ENCODE measurements around the gene ITPKC.

Gene ITPKC

GRCh38 chr19:40702337-40703012 lies 14.4 kb upstream of the ITPKC start:
- Histone ChIP-seq H3K27ac (ENCODE audit: low read depth, low read length) (no peak overlapping the region), H3K36me3 (ENCODE audit: control insufficient read depth, insufficient read depth, low read length) (peaks cover 61% of the 10 kb centered on the region), H3K4me3 (ENCODE audit: low read depth, low read length) (no peak overlapping the region), H3K4me1 (ENCODE audit: control insufficient read depth, insufficient read depth, low read length) (no peaks in the 10 kb centered on the region; the same call in 1 of the 2 replicates), H3K9me3 (ENCODE audit: control insufficient read depth, insufficient read depth, low read length) (no peaks in the 10 kb centered on the region), H3K9ac (ENCODE audit: low read depth, low read length) (no peak overlapping the region), H3K27me3 (ENCODE audit: control insufficient read depth, insufficient read depth, low read length) (no peaks in the 10 kb centered on the region)

- no peaks in the 10 kb centered on the region; the same call in 1 of the 2 replicates for H3K4me1 ChIP-seq (ENCODE audit: control insufficient read depth, insufficient read depth, low read length)
- no peak overlapping the region for H3K9ac ChIP-seq (ENCODE audit: low read depth, low read length)
- no peak overlapping the region for H3K27ac ChIP-seq (ENCODE audit: low read depth, low read length)
- no peaks in the 10 kb centered on the region for H3K9me3 ChIP-seq (ENCODE audit: control insufficient read depth, insufficient read depth, low read length)
- no peaks in the 10 kb centered on the region for H3K27me3 ChIP-seq (ENCODE audit: control insufficient read depth, insufficient read depth, low read length)
- peaks cover 68% of the 10 kb centered on the region for H3K36me3 ChIP-seq (ENCODE audit: control insufficient read depth, insufficient read depth, low read length)
- no peak overlapping the region for H3K4me3 ChIP-seq (ENCODE audit: low read depth, low read length)
These were observed 13.7 kb upstream of the ITPKC start for GRCh38 chr19:40703029-40703755.

- Histone ChIP-seq H3K9ac (ENCODE audit: low read depth, low read length) (no peak overlapping the region), H3K9me3 (ENCODE audit: control insufficient read depth, insufficient read depth, low read length) (no peaks in the 10 kb centered on the region), H3K27ac (ENCODE audit: low read depth, low read length) (no peak overlapping the region), H3K4me1 (ENCODE audit: control insufficient read depth, insufficient read depth, low read length) (no peaks in the 10 kb centered on the region; the same call in 1 of the 2 replicates), H3K27me3 (ENCODE audit: control insufficient read depth, insufficient read depth, low read length) (no peaks in the 10 kb centered on the region), H3K36me3 (ENCODE audit: control insufficient read depth, insufficient read depth, low read length) (peaks cover 77% of the 10 kb centered on the region), H3K4me3 (ENCODE audit: low read depth, low read length) (no peak overlapping the region)
These were observed 12.2 kb upstream of the ITPKC start for GRCh38 chr19:40704491-40705361.

- no peak overlapping the region for H3K27ac ChIP-seq (ENCODE audit: low read depth, low read length)
- peaks cover 75% of the 10 kb centered on the region for H3K36me3 ChIP-seq (ENCODE audit: control insufficient read depth, insufficient read depth, low read length)
- no peak overlapping the region for H3K9ac ChIP-seq (ENCODE audit: low read depth, low read length)
- no peak overlapping the region for H3K4me3 ChIP-seq (ENCODE audit: low read depth, low read length)
- H3K9me3 ChIP-seq (ENCODE audit: control insufficient read depth, insufficient read depth, low read length), result no peaks in the 10 kb centered on the region
- H3K4me1 ChIP-seq (ENCODE audit: control insufficient read depth, insufficient read depth, low read length), result no peaks in the 10 kb centered on the region; the same call in 1 of the 2 replicates
- H3K27me3 ChIP-seq (ENCODE audit: control insufficient read depth, insufficient read depth, low read length), result no peaks in the 10 kb centered on the region
These were observed 11.6 kb upstream of the ITPKC start for GRCh38 chr19:40705362-40705651.

- Histone ChIP-seq H3K4me3 (ENCODE audit: low read depth, low read length) (no peak overlapping the region), H3K27me3 (ENCODE audit: control insufficient read depth, insufficient read depth, low read length) (no peaks in the 10 kb centered on the region), H3K9ac (ENCODE audit: low read depth, low read length) (no peak overlapping the region), H3K4me1 (ENCODE audit: control insufficient read depth, insufficient read depth, low read length) (no peaks in the 10 kb centered on the region; the same call in 1 of the 2 replicates), H3K9me3 (ENCODE audit: control insufficient read depth, insufficient read depth, low read length) (no peaks in the 10 kb centered on the region), H3K36me3 (ENCODE audit: control insufficient read depth, insufficient read depth, low read length) (peaks cover 72% of the 10 kb centered on the region), H3K27ac (ENCODE audit: low read depth, low read length) (no peak overlapping the region)
These were observed 10.8 kb upstream of the ITPKC start for GRCh38 chr19:40705950-40706619.

- Histone ChIP-seq H3K4me3 (ENCODE audit: low read depth, low read length) (no peak overlapping the region), H3K4me1 (ENCODE audit: control insufficient read depth, insufficient read depth, low read length) (no peaks in the 10 kb centered on the region; the same call in 1 of the 2 replicates), H3K9ac (ENCODE audit: low read depth, low read length) (no peak overlapping the region), H3K36me3 (ENCODE audit: control insufficient read depth, insufficient read depth, low read length) (peaks cover 71% of the 10 kb centered on the region), H3K9me3 (ENCODE audit: control insufficient read depth, insufficient read depth, low read length) (no peaks in the 10 kb centered on the region), H3K27me3 (ENCODE audit: control insufficient read depth, insufficient read depth, low read length) (no peaks in the 10 kb centered on the region), H3K27ac (ENCODE audit: low read depth, low read length) (no peak overlapping the region)
These were observed 9.3 kb upstream of the ITPKC start for GRCh38 chr19:40707615-40708014.

- H3K9me3 ChIP-seq (ENCODE audit: control insufficient read depth, insufficient read depth, low read length), result no peaks in the 10 kb centered on the region
- H3K4me3 ChIP-seq (ENCODE audit: low read depth, low read length), result no peak overlapping the region
- H3K27ac ChIP-seq (ENCODE audit: low read depth, low read length), result no peak overlapping the region
- no peak overlapping the region for H3K9ac ChIP-seq (ENCODE audit: low read depth, low read length)
- no peaks in the 10 kb centered on the region for H3K4me1 ChIP-seq (ENCODE audit: control insufficient read depth, insufficient read depth, low read length)
- peaks cover 62% of the 10 kb centered on the region for H3K36me3 ChIP-seq (ENCODE audit: control insufficient read depth, insufficient read depth, low read length)
- H3K27me3 ChIP-seq (ENCODE audit: control insufficient read depth, insufficient read depth, low read length), result no peaks in the 10 kb centered on the region
These were observed 7.1 kb upstream of the ITPKC start for GRCh38 chr19:40709817-40710216.

GRCh38 chr19:40713939-40714338 lies 3.0 kb upstream of the ITPKC start:
- no peaks in the 10 kb centered on the region for H3K27me3 ChIP-seq (ENCODE audit: control insufficient read depth, insufficient read depth, low read length)
- H3K9me3 ChIP-seq (ENCODE audit: control insufficient read depth, insufficient read depth, low read length), result no peaks in the 10 kb centered on the region
- H3K9ac ChIP-seq (ENCODE audit: low read depth, low read length), result no peak overlapping the region
- peaks cover 10% of the 10 kb centered on the region for H3K4me1 ChIP-seq (ENCODE audit: control insufficient read depth, insufficient read depth, low read length)
- H3K36me3 ChIP-seq (ENCODE audit: control insufficient read depth, insufficient read depth, low read length), result peaks cover 31% of the 10 kb centered on the region
- H3K4me3 ChIP-seq (ENCODE audit: low read depth, low read length), result peak overlapping the region; percentile 96; the same call in 1 of the 2 replicates
- H3K27ac ChIP-seq (ENCODE audit: low read depth, low read length), result no peak overlapping the region

GRCh38 chr19:40714441-40715299 lies 2.2 kb upstream of the ITPKC start:
- H3K36me3 ChIP-seq (ENCODE audit: control insufficient read depth, insufficient read depth, low read length), result peaks cover 24% of the 10 kb centered on the region
- H3K4me1 ChIP-seq (ENCODE audit: control insufficient read depth, insufficient read depth, low read length), result peaks cover 12% of the 10 kb centered on the region
- H3K4me3 ChIP-seq (ENCODE audit: low read depth, low read length), result peak overlapping the region; percentile 96
- H3K9ac ChIP-seq (ENCODE audit: low read depth, low read length), result peak overlapping the region; percentile 74
- no peaks in the 10 kb centered on the region for H3K9me3 ChIP-seq (ENCODE audit: control insufficient read depth, insufficient read depth, low read length)
- peak overlapping the region; percentile 93 for H3K27ac ChIP-seq (ENCODE audit: low read depth, low read length)
- no peaks in the 10 kb centered on the region for H3K27me3 ChIP-seq (ENCODE audit: control insufficient read depth, insufficient read depth, low read length)

GRCh38 chr19:40716031-40716481 lies 856 bp upstream of the ITPKC start:
- Histone ChIP-seq H3K9ac (ENCODE audit: low read depth, low read length) (peak overlapping the region; percentile 74), H3K4me1 (ENCODE audit: control insufficient read depth, insufficient read depth, low read length) (peaks cover 12% of the 10 kb centered on the region)

More at GRCh38 chr19:40716031-40716481, 856 bp upstream of the ITPKC start:
- no peaks in the 10 kb centered on the region for H3K9me3 ChIP-seq (ENCODE audit: control insufficient read depth, insufficient read depth, low read length)
- peaks cover 19% of the 10 kb centered on the region for H3K36me3 ChIP-seq (ENCODE audit: control insufficient read depth, insufficient read depth, low read length)
- H3K4me3 ChIP-seq (ENCODE audit: low read depth, low read length), result peak overlapping the region; percentile 96
- no peaks in the 10 kb centered on the region for H3K27me3 ChIP-seq (ENCODE audit: control insufficient read depth, insufficient read depth, low read length)
- peak overlapping the region; percentile 93 for H3K27ac ChIP-seq (ENCODE audit: low read depth, low read length)
